Measurements from ENCODE around the gene CCDC197.

GRCh38 chr14:94015223-94015622 is 18.1 kb downstream of the CCDC197 start:
- TF ChIP-seq POLR2AphosphoS5 (IDR thresholded peaks at IDR 0.05) (no peak), CTCF (IDR thresholded peaks at IDR 0.05) (no peak), EP300 (IDR thresholded peaks at IDR 0.05) (no peak), POLR2A (IDR thresholded peaks at IDR 0.05) (no peak)

Measured in stomach (tissue), 4 donors.